ENCODE data around the gene REEP1.
"Not testable (repeated sequence)": the region's sequence is repeated elsewhere in the genome, so short reads cannot be mapped to it uniquely, and the experiment has no call there.

The REEP1 gene

DNA sequence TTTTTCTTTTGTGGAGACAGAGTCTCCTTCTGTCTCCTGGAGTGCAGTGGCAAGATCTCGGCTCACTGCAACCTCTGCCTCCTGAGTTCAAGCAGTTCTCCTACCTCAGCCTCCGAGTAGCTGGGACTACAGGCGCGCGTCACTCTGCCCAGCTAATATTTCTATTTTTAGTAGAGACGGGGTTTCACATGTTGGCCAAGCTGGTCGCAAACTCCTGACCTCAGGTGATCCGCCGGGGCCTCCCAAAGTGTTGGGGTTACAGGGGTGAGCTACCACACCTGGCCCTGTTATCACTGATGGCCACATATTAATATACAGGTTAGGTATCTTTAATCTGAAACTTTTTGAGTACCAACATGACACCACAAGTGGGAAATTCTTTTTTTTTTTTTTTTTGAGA is 134.7 kb downstream of the REEP1 start:
- Histone ChIP-seq H3K4me1 (ENCODE audit: insufficient read depth, poor library complexity, severe bottlenecking) (no peaks in the 10 kb centered on the region), H3K27ac (ENCODE audit: poor library complexity, severe bottlenecking) (no peak overlapping the region), H3K4me3 (ENCODE audit: severe bottlenecking) (no peak overlapping the region), H3K36me3 (ENCODE audit: low read depth) (peaks cover 28% of the 10 kb centered on the region), H3K9me3 (ENCODE audit: severe bottlenecking) (no peaks in the 10 kb centered on the region), H3K27me3 (ENCODE audit: insufficient read depth, poor library complexity, severe bottlenecking) (no peaks in the 10 kb centered on the region)
- TF ChIP-seq, protein P1, sequence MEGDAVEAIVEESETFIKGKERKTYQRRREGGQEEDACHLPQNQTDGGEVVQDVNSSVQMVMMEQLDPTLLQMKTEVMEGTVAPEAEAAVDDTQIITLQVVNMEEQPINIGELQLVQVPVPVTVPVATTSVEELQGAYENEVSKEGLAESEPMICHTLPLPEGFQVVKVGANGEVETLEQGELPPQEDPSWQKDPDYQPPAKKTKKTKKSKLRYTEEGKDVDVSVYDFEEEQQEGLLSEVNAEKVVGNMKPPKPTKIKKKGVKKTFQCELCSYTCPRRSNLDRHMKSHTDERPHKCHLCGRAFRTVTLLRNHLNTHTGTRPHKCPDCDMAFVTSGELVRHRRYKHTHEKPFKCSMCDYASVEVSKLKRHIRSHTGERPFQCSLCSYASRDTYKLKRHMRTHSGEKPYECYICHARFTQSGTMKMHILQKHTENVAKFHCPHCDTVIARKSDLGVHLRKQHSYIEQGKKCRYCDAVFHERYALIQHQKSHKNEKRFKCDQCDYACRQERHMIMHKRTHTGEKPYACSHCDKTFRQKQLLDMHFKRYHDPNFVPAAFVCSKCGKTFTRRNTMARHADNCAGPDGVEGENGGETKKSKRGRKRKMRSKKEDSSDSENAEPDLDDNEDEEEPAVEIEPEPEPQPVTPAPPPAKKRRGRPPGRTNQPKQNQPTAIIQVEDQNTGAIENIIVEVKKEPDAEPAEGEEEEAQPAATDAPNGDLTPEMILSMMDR (IDR thresholded peaks at IDR 0.05; ENCODE audit: poor library complexity, severe bottlenecking), result no peak
- DNase-seq (ENCODE audit: low spot score) (no peak), ATAC-seq (ENCODE audit: low read depth) (no peak)

DNA sequence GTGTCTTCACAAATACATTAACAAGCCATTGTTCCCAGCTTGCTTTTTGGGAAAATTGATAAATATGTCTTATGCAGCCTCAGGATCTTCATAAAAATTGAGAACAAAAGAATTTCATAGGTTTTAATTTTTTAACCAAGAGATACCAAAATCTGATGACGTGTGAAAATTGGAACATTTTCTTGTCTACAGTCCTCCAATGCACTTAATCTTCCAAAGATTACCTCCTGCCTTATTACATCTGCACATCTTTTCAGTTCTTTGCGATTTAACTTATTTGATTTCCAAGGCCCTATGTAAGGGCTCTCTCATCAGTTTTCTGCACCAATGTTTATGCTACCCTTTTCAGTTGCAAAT is 135.1 kb downstream of the REEP1 start:
- DNase-seq (ENCODE audit: low spot score) (no peak), ATAC-seq (ENCODE audit: low read depth) (no peak)
- peaks cover 24% of the 10 kb centered on the region for H3K36me3 ChIP-seq (ENCODE audit: low read depth)
- no peak overlapping the region for H3K4me3 ChIP-seq (ENCODE audit: severe bottlenecking)
- no peak overlapping the region for H3K27ac ChIP-seq (ENCODE audit: poor library complexity, severe bottlenecking)
- no peaks in the 10 kb centered on the region for H3K9me3 ChIP-seq (ENCODE audit: severe bottlenecking)
- no peaks in the 10 kb centered on the region for H3K4me1 ChIP-seq (ENCODE audit: insufficient read depth, poor library complexity, severe bottlenecking)
- TF ChIP-seq, protein P1 (IDR thresholded peaks at IDR 0.05; ENCODE audit: poor library complexity, severe bottlenecking), result no peak
- no peaks in the 10 kb centered on the region for H3K27me3 ChIP-seq (ENCODE audit: insufficient read depth, poor library complexity, severe bottlenecking)

DNA sequence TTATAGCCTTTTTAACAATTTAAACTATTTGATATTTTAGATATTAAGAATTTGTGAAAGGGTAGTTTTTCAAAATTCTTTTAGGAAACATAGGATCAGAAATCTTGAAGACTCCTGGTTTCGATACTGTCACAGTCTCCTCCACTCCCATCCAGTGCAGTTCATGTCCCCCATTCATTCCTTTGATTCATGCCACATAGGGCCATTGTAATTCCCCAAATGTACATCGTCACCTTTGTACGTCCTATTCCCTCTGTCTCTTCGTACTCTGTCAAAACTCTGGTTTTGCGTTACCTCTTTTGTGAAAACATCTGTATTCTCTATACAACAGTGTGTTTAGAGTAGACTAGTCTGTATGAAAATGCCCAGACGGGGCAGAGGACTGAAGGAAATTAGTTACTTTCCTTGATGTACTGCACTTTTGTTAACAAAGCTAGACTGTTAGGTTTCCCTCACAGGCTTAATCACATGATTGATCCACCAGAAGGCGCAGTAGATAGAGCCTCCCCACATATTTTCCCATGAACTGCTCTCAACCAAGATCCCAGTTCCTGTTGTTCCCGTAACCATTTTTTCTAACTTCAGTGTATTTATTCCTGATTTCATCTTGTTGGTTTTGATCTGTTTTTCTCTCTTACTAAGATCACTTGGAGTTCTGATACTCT is 135.6 kb downstream of the REEP1 start:
- no peaks in the 10 kb centered on the region for H3K9me3 ChIP-seq (ENCODE audit: severe bottlenecking)
- no peak for ATAC-seq (ENCODE audit: low read depth)
- no peak overlapping the region for H3K4me3 ChIP-seq (ENCODE audit: severe bottlenecking)
- peaks cover 19% of the 10 kb centered on the region for H3K36me3 ChIP-seq (ENCODE audit: low read depth)
- H3K27ac ChIP-seq (ENCODE audit: poor library complexity, severe bottlenecking), result no peak overlapping the region
- TF ChIP-seq, protein P1 (IDR thresholded peaks at IDR 0.05; ENCODE audit: poor library complexity, severe bottlenecking), result no peak
- H3K4me1 ChIP-seq (ENCODE audit: insufficient read depth, poor library complexity, severe bottlenecking), result no peaks in the 10 kb centered on the region
- no peak for DNase-seq (ENCODE audit: low spot score)
- H3K27me3 ChIP-seq (ENCODE audit: insufficient read depth, poor library complexity, severe bottlenecking), result no peaks in the 10 kb centered on the region

DNA sequence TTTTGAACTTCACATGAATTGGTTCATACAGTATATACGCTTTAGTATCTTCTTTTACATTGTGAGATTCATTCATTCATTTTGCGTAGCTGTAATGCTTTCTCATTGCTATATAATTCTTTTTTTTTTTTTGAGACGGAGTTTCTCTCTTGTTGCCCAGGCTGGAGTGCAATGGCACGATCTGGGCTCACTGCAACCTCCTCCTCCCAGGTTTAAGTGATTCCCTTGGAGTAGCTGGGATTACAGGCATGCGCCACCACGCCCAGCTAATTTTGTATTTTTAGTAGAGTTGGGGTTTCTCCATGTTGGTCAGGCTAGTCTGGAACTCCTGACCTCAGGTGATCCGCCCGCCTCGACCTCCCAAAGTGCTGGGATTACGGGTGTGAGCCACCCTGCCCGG is 136.9 kb downstream of the REEP1 start:
- H3K36me3 ChIP-seq (ENCODE audit: low read depth); DNase-seq (ENCODE audit: low spot score); H3K27me3 ChIP-seq (ENCODE audit: insufficient read depth, poor library complexity, severe bottlenecking); H3K27ac ChIP-seq (ENCODE audit: poor library complexity, severe bottlenecking); H3K4me3 ChIP-seq (ENCODE audit: severe bottlenecking); ATAC-seq (ENCODE audit: low read depth); H3K9me3 ChIP-seq (ENCODE audit: severe bottlenecking); H3K4me1 ChIP-seq (ENCODE audit: insufficient read depth, poor library complexity, severe bottlenecking): not testable (repeated sequence)

DNA sequence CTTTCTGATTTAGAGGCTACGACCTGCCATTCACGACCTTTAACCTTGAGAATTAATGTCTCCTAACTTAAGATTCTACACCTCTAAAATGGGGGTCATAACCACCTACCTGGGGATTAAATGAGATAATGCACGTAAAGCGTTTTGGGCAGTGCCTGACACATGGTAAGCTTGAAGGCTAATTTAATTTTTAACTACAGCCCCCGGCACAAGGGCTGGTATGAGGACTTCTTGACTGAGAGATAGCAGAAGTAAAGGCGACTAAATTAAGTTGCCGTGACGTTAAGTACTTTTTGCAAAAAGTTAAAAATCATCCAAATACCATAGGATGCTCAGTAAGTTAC is 137.6 kb downstream of the REEP1 start:
- DNase-seq (ENCODE audit: low spot score), result no peak
- Histone ChIP-seq H3K27ac (ENCODE audit: poor library complexity, severe bottlenecking) (peak overlapping the region; percentile 36), H3K4me1 (ENCODE audit: insufficient read depth, poor library complexity, severe bottlenecking) (peaks cover 6% of the 10 kb centered on the region), H3K9me3 (ENCODE audit: severe bottlenecking) (no peaks in the 10 kb centered on the region), H3K4me3 (ENCODE audit: severe bottlenecking) (peak overlapping the region; percentile 58), H3K36me3 (ENCODE audit: low read depth) (0 out of 2 replicates have a peak, but pooled peaks cover 5% of the 10 kb centered on the region), H3K27me3 (ENCODE audit: insufficient read depth, poor library complexity, severe bottlenecking) (no peaks in the 10 kb centered on the region)
- ATAC-seq (ENCODE audit: low read depth), result no peak
- TF ChIP-seq, protein P1 (IDR thresholded peaks at IDR 0.05; ENCODE audit: poor library complexity, severe bottlenecking), result no peak

Measured in RWPE2 (cell line).